HEK293T (cell line): ENCODE results near the gene VHLL.

Source experiments
- CTCF ChIA-PET: fragments of 350-600 bp; formaldehyde crosslinking; extraction: SDS; loops from one replicate; lab custom pipeline; 2021; ENCODE audit warnings: antibody characterized with exemption, inconsistent platforms; lab: Yijun Ruan, JAX
- POLR2A ChIA-PET: fragments of 350-600 bp; formaldehyde crosslinking; extraction: SDS; loops from one replicate; lab custom pipeline; 2020; ENCODE audit warnings: antibody characterized with exemption, inconsistent platforms; lab: Yijun Ruan, JAX
- DNase-seq: peaks from one replicate; pipeline ENCODE4 v3.0.0; 2012; ENCODE audit warnings: mixed read lengths; ENCODE audit errors: extremely low spot score
- ARNT ChIP-seq: fragments of 450-650 bp; IDR thresholded peaks from 2 replicates; pipeline ENCODE4 v1.6.1; 2017; ENCODE audit warnings: mild to moderate bottlenecking
- BHLHE40 ChIP-seq: fragments of 450-650 bp; IDR thresholded peaks from 2 replicates; pipeline ENCODE4 v1.6.1; 2016; ENCODE audit warnings: mild to moderate bottlenecking, moderate library complexity, borderline replicate concordance
- CTBP1 ChIP-seq: fragments of 450-650 bp; IDR thresholded peaks from 2 replicates; pipeline ENCODE4 v1.6.1; 2016; ENCODE audit warnings: borderline replicate concordance
- ELF4 ChIP-seq: fragments of 450-650 bp; IDR thresholded peaks from 2 replicates; pipeline ENCODE4 v1.6.1; 2017; ENCODE audit warnings: antibody characterized with exemption
- FOXA1 ChIP-seq: fragments of 450-650 bp; IDR thresholded peaks from 2 replicates; pipeline ENCODE4 v1.6.1; 2016; ENCODE audit warnings: mild to moderate bottlenecking
- FOXK2 ChIP-seq: fragments of 450-650 bp; IDR thresholded peaks from 2 replicates; pipeline ENCODE4 v1.6.1; 2016; ENCODE audit warnings: mild to moderate bottlenecking
- FOXM1 ChIP-seq: fragments of 450-650 bp; IDR thresholded peaks from 2 replicates; pipeline ENCODE4 v1.6.1; 2017; ENCODE audit warnings: mild to moderate bottlenecking, borderline replicate concordance
- HDGF ChIP-seq: fragments of 450-650 bp; IDR thresholded peaks from 2 replicates; pipeline ENCODE4 v1.6.1; 2017; ENCODE audit warnings: antibody characterized with exemption, borderline replicate concordance
- L3MBTL2 ChIP-seq: fragments of 450-650 bp; conservative IDR thresholded peaks from 2 replicates; pipeline ENCODE4 v1.6.1; 2016; ENCODE audit warnings: mild to moderate bottlenecking
- LEF1 ChIP-seq: fragments of 450-650 bp; IDR thresholded peaks from 2 replicates; pipeline ENCODE4 v1.6.1; 2017; ENCODE audit warnings: mild to moderate bottlenecking, borderline replicate concordance
- NFRKB ChIP-seq: fragments of 450-650 bp; IDR thresholded peaks from 2 replicates; pipeline ENCODE4 v1.6.1; 2016; ENCODE audit warnings: mild to moderate bottlenecking, moderate library complexity
- PKNOX1 ChIP-seq: fragments of 450-650 bp; IDR thresholded peaks from 2 replicates; pipeline ENCODE4 v1.6.1; 2016
- SP1 ChIP-seq: fragments of 450-650 bp; IDR thresholded peaks from 2 replicates; pipeline ENCODE4 v1.6.1; 2017
- SUZ12 ChIP-seq: fragments of 450-650 bp; IDR thresholded peaks from 2 replicates; pipeline ENCODE4 v1.6.1; 2016; ENCODE audit warnings: mild to moderate bottlenecking
- TARDBP ChIP-seq: fragments of 450-650 bp; IDR thresholded peaks from 2 replicates; pipeline ENCODE4 v1.6.1; 2016
- ZNF384 ChIP-seq: fragments of 450-650 bp; IDR thresholded peaks from 2 replicates; pipeline ENCODE4 v1.6.1; 2016

The VHLL gene

DNA sequence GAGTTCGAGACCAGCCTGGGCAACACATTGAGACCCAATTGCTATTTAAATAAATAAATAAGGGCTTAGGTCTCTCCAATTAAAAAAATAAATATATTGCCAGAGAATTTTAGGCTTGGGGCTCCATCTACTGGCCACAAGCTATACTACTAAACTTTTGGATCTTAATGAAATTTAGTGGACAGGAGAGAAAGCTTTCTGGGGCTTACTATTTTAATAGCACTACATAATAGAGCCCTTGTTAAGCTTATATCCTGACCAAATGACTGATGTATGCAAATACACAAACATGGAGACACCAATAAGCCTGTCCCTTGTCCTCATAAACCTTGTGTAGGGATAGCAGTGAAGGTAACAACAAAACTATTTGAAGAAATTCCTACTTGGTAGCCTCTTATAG lies 20.6 kb upstream of the VHLL start:
- CTCF ChIA-PET = interaction anchor here (1.0 to 1.4 kb wide), 5 partner anchors 9 to 39 kb away, joined by 3 read pairs; no protein-coding TSS in a partner anchor
- DNase-seq = no peak
- TF ChIP-seq FOXM1 (no peak), PKNOX1 (no peak), ZNF384 (no peak), L3MBTL2 (no peak), SUZ12 (no peak), LEF1 (no peak), FOXK2 (no peak), SP1 (no peak), CTBP1 (no peak), BHLHE40 (no peak), NFRKB (no peak), FOXA1 (no peak), ELF4 (no peak), ARNT (no peak), TARDBP (no peak), HDGF (no peak)
- POLR2A ChIA-PET = interaction anchor here (0.6 to 1.0 kb wide), 4 partner anchors 18 to 42 kb away, joined by 3 to 4 read pairs (median 3); partner anchors contain the start of gene SMG5

DNA sequence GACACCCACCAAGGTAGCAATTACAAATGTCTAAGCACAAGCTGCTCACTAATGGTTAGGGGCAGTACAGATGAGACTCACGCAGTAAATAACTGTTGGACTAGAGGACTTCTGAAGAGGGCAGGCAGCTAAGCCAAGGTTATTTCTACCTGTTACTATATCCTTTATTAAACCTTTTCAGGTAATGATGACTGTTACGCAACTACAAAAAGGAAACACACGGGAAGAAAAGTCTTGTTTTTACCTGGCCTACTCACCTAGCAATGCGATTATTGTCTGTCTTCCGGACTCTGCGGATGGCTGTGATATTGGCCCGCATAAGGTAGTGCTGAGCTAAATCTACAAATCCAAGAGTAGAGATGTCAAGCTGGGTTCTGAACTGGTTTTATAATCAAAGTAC lies 17.8 kb upstream of the VHLL start:
- TF ChIP-seq FOXM1 (no peak), ZNF384 (no peak), ELF4 (no peak), SUZ12 (no peak), SP1 (no peak), BHLHE40 (no peak), L3MBTL2 (no peak), ARNT (no peak), HDGF (no peak), NFRKB (no peak), FOXK2 (no peak), LEF1 (no peak), FOXA1 (no peak), CTBP1 (no peak), TARDBP (no peak), PKNOX1 (no peak)
- ChIA-PET CTCF (interaction anchor here (0.6 to 0.7 kb wide), 2 partner anchors 42 to 97 kb away, joined by 3 read pairs; no protein-coding TSS in a partner anchor), POLR2A (no interaction called here)
- no peak for DNase-seq

- TF ChIP-seq SP1 (no peak), ELF4 (no peak), NFRKB (no peak), LEF1 (no peak), FOXM1 (no peak), PKNOX1 (no peak), FOXK2 (no peak), BHLHE40 (no peak), TARDBP (no peak), ARNT (no peak), SUZ12 (no peak), CTBP1 (no peak), ZNF384 (no peak), HDGF (no peak), FOXA1 (no peak), L3MBTL2 (no peak)
- POLR2A ChIA-PET = interaction anchor here (1.0 kb wide), 1 partner anchor 29 kb away, joined by 3 read pairs; the partner anchor contains the start of gene SMG5
- DNase-seq = no peak
- CTCF ChIA-PET = no interaction called here
Measured at GRCh38 chr1:156310962-156311361, 11.9 kb upstream of the VHLL start.

DNA sequence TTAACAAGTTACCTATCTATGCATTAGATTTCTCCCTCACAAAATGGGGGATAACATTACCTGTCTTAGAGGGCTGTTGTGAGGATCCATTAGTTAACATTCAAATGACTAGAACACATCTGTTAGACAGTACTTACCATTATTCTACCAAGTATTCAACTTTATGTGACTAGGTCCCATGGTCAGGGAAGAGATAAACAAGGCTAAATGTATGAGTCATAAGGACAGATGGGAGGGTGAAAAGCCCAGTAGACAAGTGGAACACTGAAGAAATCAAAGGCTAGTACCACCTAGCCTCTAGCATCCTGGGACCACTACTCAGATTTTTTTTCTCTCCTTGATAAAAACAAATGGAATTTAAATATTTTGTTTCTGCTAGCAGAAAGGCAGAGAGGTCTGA lies 9.0 kb upstream of the VHLL start:
- no peak for TF ChIP-seq LEF1
- TF ChIP-seq L3MBTL2 = no peak
- TF ChIP-seq ELF4 = no peak
- no peak for TF ChIP-seq TARDBP
- TF ChIP-seq BHLHE40 = no peak
- POLR2A ChIA-PET = no interaction called here
- no peak for DNase-seq
- CTCF ChIA-PET = no interaction called here

DNA sequence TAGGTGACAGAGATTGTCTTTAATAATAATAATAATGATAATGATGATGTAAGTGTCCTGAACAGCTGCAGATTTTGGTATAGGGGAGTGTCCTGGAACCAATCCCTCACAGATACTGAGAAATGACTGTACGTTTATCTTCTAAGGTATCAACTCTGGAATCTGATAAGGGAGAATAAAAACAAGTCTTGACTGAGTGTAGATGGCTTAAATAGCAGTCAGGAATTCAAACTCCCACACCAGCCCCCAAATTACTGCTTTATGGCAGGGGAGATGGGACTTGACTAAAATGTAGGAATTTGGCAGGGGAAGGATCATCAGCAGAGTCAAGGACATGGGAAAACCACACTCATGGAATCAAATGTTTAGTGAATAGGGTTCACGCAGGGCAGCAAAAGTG lies 6.1 kb upstream of the VHLL start:
- ChIA-PET CTCF (no interaction called here), POLR2A (no interaction called here)
- DNase-seq = no peak
- no peak for TF ChIP-seq CTBP1
- TF ChIP-seq FOXA1 = no peak
- TF ChIP-seq HDGF = no peak
- no peak for TF ChIP-seq ZNF384
- TF ChIP-seq SUZ12 = no peak
- no peak for TF ChIP-seq NFRKB
- TF ChIP-seq TARDBP = no peak
- TF ChIP-seq LEF1 = no peak
- no peak for TF ChIP-seq FOXK2
- TF ChIP-seq ARNT = no peak
- TF ChIP-seq BHLHE40 = no peak
- no peak for TF ChIP-seq ELF4
- TF ChIP-seq SP1 = no peak
- no peak for TF ChIP-seq PKNOX1
- TF ChIP-seq FOXM1 = no peak
- TF ChIP-seq L3MBTL2 = no peak
